Type B pancreatic cell (in vitro differentiated cells): Measurements from ENCODE around the gene SPATA6. TPM values are rescaled to one million over a fixed set of nuclear protein-coding genes. Genes with fewer than 3 reads are reported as not detected.

Experiments used
- DNase-seq: peaks from one replicate; pipeline ENCODE4 v3.0.0; 2021; ENCODE audit warnings: mixed read lengths; ENCODE audit not compliant: unreplicated experiment; ENCODE audit errors: extremely low spot score
- H3K27ac Mint-ChIP-seq: 2 replicates; pipeline ENCODE4 v1.8.0; 2021; ENCODE audit warnings: mild to moderate bottlenecking, mixed read lengths
- H3K27me3 Mint-ChIP-seq: 2 replicates; pipeline ENCODE4 v1.8.0; 2021; ENCODE audit warnings: mixed read lengths
- H3K36me3 Mint-ChIP-seq: 2 replicates; pipeline ENCODE4 v1.8.0; 2021; ENCODE audit warnings: mixed read lengths
- H3K4me1 Mint-ChIP-seq: one replicate; pipeline ENCODE4 v1.8.0; 2021; ENCODE audit warnings: mixed read lengths; ENCODE audit not compliant: unreplicated experiment
- H3K4me3 Mint-ChIP-seq: 2 replicates; pipeline ENCODE4 v1.8.0; 2021; ENCODE audit warnings: mild to moderate bottlenecking, mixed read lengths
- H3K9me3 Mint-ChIP-seq: 2 replicates; pipeline ENCODE4 v1.8.0; 2021; ENCODE audit warnings: mixed read lengths
- CTCF ChIP-seq: fragments of 200-600 bp; sonication (generic); conservative IDR thresholded peaks from 2 replicates; pipeline ENCODE4 v1.5.0; 2021; ENCODE audit warnings: antibody characterized with exemption, mild to moderate bottlenecking
- total RNA-seq: library from RNA; stranded (reverse); gene quantifications from 2 replicates; pipeline ENCODE4 v1.2.1, GENCODE V29; 2021; ENCODE audit warnings: low replicate concordance

SPATA6 gene
- total RNA-seq, 1 donor from 2014 or later = 23.5 TPM

GRCh38 chr1:48405400-48405799 lies 66.6 kb downstream of the SPATA6 start:
- Mint-ChIP-seq H3K27ac (no peak overlapping the region), H3K36me3 (peaks cover 26% of the 10 kb centered on the region), H3K27me3 (no peaks in the 10 kb centered on the region), H3K4me3 (no peak overlapping the region), H3K9me3 (peaks cover 5% of the 10 kb centered on the region), H3K4me1 (no peaks in the 10 kb centered on the region)
- DNase-seq = no peak
- TF ChIP-seq CTCF = no peak

DNA sequence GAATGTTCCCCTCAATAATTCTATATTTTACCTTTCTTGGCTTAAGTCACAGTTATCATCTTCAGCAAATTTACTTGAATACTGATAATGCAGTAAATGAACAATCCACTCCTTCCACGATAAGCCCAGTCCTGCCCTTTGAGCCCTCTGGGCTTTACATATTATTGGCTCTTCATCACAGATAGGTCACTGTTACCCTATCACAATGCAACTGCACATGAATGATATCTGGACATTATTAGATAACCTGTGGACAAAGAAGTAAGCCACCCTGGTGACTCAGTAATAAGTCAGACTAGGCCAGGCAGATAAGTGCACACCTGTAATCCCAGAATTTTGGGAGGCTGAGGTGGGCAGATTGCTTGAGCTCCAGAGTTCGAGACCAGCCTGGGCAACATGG lies 69.4 kb downstream of the SPATA6 start:
- Mint-ChIP-seq H3K4me1 (no peaks in the 10 kb centered on the region), H3K9me3 (no peaks in the 10 kb centered on the region), H3K36me3 (peaks cover 14% of the 10 kb centered on the region), H3K27ac (no peak overlapping the region), H3K27me3 (no peaks in the 10 kb centered on the region), H3K4me3 (no peak overlapping the region)
- no peak for TF ChIP-seq CTCF
- no peak for DNase-seq

DNA sequence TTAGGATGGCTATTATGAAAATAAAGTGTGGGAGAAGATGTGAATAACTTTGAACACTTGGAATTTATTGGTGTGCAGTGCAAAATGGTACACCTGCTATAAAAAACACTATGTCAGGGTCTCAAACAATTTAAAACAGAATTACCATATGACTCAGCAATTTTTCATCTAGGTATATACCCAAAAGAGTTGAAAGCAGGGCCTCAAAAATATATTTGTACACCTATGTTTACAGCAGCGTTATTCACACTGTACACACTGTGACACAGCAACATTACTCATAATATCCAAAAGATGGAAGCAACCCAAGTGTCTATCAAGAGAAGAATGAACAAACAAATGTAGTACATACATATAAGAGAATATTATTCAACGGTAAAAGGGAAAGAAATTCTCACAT lies 75.8 kb downstream of the SPATA6 start:
- Mint-ChIP-seq H3K27me3 (no peaks in the 10 kb centered on the region), H3K4me1 (peaks cover 9% of the 10 kb centered on the region), H3K36me3 (peaks cover 8% of the 10 kb centered on the region), H3K27ac (no peak overlapping the region), H3K4me3 (no peak overlapping the region), H3K9me3 (no peaks in the 10 kb centered on the region)
- no peak for DNase-seq
- no peak for TF ChIP-seq CTCF

- DNase-seq = no peak
- Mint-ChIP-seq H3K36me3 (peaks cover 19% of the 10 kb centered on the region), H3K27ac (no peak overlapping the region), H3K27me3 (no peaks in the 10 kb centered on the region), H3K4me3 (no peak overlapping the region), H3K9me3 (no peaks in the 10 kb centered on the region), H3K4me1 (peaks cover 9% of the 10 kb centered on the region)
- no peak for TF ChIP-seq CTCF
These were observed 80.1 kb downstream of the SPATA6 start for GRCh38 chr1:48391926-48392325.

- TF ChIP-seq CTCF = no peak
- no peak overlapping the region for H3K4me3 Mint-ChIP-seq
- no peaks in the 10 kb centered on the region for H3K27me3 Mint-ChIP-seq
- peaks cover 18% of the 10 kb centered on the region for H3K36me3 Mint-ChIP-seq
- H3K9me3 Mint-ChIP-seq = no peaks in the 10 kb centered on the region
- no peak for DNase-seq
- H3K27ac Mint-ChIP-seq = no peak overlapping the region
- H3K4me1 Mint-ChIP-seq = no peaks in the 10 kb centered on the region
These were observed 84.6 kb downstream of the SPATA6 start for GRCh38 chr1:48387409-48387808.

GRCh38 chr1:48374785-48375184 lies 97.2 kb downstream of the SPATA6 start:
- H3K4me1 Mint-ChIP-seq = no peaks in the 10 kb centered on the region
- H3K27ac Mint-ChIP-seq = no peak overlapping the region

More at GRCh38 chr1:48374785-48375184, 97.2 kb downstream of the SPATA6 start:
- DNase-seq = no peak
- Mint-ChIP-seq H3K36me3 (peaks cover 33% of the 10 kb centered on the region), H3K9me3 (peaks cover 21% of the 10 kb centered on the region), H3K27me3 (no peaks in the 10 kb centered on the region), H3K4me3 (no peak overlapping the region)
- TF ChIP-seq CTCF = no peak
